Dedifferentiated amniotic fluid mesenchymal stem cell (primary cell): ENCODE results near the gene ATP6V1F.

ENCODE experiments used
- DNase-seq: peaks from one replicate; pipeline ENCODE4 v3.0.0-alpha.2; 2016; ENCODE audit errors: extremely low spot score

Gene ATP6V1F

DNA sequence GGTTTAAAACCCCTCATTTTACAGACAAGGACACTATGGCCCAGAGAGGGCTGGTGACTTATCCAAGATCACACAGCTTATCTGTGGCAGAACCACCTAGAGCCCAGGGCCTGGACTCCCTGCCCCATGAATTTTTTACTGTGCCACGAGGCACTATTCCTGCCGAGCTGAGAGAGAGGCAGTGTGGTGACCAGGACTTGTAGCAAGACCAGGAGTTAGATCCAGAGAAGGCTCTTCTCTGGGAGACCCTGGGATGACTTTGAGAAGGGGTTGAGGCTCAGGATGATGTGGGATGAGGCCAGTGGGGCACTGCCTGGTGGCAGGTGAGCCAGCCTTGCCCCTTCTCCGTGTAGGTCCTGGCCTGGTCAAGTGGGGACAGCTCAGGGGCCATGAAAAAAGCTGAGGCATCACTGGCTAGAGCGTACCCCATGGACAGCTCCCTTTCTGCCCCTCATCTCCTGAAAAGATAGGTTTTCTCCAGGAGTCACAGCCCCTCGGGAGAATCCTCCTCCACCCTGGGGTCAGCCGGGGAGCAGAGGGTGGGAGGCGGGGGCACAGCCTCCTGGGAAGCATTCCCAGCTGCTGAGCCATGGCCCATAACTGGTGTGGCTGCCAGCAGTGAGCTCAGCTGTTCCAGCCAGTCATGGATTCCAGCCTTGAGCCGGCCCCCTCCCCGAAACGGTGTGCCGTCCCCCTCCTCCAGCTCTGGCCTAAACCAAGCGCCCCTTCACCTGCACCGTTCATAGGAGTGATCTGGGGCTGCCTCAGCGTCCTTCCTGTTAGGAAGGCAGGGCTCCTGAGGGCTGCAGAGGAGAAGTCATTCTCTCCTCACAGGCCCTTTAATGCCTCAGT is 26.6 kb upstream of the ATP6V1F start:
- no peak for DNase-seq

DNA sequence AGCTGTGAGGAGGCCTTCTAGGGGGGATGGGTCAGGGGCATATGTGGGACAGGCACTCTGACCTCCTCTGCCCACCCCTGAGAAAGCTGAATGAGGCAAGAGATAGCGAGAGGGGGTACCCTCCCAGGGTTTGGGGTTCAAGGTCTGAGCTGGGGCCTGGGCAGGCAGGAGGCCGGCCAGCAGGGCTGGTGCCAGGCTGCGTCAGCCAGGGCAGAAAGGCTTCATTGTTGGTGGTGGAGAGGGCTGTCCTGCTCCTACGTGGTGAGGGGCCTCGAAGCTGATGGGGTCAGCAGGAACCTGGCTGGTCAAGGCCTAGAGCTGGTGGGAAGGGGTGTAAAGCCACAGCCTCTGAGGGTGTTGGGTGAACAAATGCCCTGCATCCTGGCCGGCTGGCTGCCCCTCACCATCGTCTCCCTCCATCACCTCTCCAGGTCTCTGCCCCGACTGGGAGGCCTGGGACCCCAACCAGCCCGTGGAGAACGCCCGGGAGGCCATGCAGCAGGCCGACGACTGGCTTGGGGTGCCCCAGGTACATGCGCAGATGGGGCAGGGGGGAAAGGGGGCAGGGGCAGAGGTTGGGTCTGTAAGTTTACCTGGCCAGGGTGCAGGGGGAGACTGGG is 25.8 kb upstream of the ATP6V1F start:
- no peak for DNase-seq

DNA sequence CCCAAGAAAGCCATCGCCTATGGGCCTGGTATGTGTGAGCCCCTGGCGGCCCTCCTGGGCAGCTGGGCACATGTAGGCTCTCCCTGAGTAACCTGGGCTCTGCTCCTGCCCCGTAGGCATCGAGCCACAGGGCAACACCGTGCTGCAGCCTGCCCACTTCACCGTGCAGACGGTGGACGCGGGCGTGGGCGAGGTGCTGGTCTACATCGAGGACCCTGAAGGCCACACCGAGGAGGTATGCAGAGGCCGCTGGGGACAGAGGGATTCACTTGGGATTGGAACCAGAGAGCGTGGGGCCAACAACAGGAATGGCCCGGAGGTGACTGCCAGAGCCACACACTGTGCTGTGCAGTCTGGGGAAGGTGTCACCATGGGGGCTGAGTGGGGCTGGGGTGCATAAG is 25.1 kb upstream of the ATP6V1F start:
- DNase-seq: no peak

DNA sequence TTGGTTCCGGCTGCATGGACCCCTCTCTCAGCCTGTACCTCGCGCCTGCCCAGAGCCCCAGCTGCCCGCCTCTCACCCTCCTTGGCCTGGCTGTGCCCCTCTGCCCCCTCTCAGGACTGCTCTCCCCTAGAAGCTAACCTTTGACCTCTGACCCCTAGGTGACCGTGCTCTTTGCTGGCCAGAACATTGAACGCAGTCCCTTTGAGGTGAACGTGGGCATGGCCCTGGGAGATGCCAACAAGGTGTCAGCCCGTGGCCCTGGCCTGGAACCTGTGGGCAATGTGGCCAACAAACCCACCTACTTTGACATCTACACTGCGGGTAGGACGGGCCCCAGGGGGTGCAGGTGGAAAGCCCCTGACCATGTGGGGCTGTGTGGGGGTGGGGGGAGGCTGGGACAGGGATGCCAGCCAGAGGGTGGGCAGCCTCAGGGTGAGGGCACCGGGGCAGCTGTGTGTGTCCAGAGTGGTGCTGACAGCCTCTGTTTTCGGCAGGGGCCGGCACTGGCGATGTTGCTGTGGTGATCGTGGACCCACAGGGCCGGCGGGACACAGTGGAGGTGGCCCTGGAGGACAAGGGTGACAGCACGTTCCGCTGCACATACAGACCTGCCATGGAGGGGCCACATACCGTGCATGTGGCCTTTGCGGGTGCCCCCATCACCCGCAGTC is 24.4 kb upstream of the ATP6V1F start:
- DNase-seq: no peak

DNA sequence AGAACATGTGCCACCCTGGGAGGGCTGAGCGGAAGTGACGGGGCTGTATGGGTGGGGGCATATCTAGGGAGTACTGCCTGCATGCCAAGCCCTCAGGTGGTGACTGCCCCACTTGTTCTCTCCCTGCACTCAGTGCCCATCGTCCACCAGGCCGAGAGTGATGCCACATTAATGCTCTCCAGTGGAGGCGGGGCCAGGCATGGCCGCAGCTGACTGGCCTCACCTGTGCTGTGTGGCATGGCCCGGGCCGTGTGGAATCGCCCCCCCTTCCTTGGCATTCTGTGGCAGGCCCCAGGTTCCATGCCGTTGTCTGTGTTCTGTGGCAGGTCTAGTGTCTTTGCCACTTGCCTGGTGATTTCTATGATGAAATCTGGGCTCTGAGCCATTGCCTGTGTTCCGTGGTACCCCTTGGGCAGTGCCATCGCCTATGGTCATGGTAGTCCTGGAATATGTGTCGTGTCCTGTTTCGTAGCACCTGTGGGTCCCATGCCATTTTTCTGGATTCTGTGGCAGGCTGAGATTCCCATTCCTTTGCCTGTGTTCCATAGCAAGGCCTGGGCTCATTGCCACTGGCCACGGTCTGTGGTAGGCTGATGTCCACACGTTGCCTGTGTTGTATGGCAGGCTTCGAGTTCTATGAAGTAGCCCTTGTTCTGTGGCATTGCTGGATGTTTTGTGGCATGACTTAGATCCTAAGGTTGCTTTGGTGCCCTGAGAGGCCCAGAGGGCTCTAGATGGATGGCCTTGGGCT is 23.5 kb upstream of the ATP6V1F start:
- DNase-seq: no peak

DNA sequence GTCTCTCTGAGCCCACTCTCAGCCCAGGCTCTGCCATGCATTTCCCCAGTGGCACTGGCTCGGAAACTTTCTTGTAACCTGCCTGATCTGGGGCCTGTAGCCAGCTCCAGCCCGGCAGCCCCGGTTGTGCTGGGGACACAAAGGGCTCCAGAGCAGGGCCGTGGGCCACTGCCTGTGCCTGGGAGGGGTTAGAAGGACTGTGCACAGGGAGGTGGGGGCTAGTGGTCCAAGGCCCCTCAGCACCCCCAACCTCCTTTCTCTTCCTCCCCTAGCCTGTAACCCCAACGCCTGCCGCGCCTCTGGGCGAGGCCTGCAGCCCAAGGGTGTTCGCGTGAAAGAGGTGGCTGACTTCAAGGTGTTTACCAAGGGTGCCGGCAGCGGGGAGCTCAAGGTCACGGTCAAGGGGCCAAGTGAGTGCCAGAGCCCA is 22.9 kb upstream of the ATP6V1F start:
- DNase-seq: no peak

DNA sequence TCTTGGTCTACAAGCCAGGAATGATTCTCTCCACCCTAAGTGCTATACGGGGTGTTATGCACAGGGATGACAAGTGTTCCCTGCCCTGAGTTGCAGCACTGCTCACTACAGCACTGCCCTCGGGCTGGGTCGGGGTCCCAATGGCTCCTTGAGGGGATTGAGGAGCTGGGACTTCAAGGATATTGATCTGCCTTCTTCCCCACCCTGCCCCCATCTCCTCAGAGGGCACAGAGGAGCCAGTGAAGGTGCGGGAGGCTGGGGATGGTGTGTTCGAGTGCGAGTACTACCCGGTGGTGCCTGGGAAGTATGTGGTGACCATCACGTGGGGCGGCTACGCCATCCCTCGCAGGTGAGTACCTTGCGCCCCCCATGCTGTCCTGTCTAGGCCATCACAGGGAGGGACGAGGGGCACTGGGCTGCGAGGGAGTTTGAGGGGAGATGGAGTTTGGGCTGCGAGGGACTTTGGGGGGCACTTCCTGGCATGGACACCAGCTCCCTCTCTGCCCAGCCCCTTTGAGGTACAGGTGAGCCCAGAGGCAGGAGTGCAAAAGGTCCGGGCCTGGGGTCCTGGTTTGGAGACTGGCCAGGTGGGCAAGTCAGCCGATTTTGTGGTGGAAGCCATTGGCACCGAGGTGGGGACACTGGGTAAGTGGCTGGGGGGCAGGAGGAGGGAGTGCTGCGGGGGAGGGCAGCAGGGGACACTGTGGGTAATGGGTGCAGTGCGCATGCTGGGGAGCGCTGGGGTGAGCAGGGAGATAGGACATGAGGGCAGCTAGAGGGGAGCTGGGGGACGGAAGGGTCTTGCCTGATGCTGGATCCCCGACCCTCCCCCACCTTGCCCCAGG is 22.1 kb upstream of the ATP6V1F start:
- no peak for DNase-seq

DNA sequence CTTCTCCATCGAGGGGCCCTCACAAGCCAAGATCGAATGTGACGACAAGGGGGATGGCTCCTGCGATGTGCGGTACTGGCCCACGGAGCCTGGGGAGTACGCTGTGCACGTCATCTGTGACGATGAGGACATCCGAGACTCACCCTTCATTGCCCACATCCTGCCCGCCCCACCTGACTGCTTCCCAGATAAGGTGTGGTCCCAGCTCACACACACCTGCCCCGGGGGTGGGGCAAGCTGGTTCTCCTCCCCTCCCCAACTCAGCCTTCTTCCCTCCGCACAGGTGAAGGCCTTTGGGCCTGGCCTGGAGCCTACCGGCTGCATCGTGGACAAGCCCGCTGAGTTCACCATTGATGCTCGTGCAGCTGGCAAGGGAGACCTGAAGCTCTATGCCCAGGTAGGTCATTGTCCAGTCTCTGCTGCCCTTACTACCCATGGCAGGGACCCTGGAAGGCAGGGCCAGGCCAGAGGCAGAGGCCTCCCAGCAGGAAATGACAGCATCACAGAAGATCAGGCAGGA is 21.4 kb upstream of the ATP6V1F start:
- no peak for DNase-seq

DNA sequence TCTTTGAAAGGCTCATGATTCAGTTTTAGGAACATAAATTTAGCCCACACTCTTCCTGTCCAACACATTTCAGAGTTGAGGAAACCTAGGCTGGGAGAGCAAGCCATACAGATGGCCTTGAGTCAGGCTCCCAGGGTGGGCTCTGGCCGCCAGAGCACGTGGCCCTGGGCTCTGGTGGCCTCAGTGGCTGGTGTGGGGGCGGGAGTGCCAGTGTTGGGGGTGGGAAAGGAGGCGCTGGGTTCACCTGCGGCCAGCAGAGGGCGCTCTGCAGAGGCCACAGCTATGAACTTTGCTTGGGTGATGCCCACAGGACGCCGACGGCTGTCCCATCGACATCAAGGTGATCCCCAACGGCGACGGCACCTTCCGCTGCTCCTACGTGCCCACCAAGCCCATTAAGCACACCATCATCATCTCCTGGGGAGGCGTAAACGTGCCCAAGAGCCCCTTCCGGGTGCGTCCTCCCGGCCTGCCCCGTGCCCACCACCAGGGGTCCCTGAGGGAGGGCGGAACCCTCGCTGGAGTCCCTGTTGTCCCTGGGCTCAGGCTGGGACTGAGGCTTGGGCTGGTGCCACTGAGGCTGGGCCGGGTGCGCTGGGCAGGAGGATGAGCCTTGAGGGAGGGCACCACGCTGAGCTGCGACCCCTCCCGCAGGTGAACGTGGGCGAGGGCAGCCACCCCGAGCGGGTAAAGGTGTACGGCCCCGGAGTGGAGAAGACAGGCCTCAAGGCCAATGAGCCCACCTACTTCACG is 20.6 kb upstream of the ATP6V1F start:
- DNase-seq: no peak

DNA sequence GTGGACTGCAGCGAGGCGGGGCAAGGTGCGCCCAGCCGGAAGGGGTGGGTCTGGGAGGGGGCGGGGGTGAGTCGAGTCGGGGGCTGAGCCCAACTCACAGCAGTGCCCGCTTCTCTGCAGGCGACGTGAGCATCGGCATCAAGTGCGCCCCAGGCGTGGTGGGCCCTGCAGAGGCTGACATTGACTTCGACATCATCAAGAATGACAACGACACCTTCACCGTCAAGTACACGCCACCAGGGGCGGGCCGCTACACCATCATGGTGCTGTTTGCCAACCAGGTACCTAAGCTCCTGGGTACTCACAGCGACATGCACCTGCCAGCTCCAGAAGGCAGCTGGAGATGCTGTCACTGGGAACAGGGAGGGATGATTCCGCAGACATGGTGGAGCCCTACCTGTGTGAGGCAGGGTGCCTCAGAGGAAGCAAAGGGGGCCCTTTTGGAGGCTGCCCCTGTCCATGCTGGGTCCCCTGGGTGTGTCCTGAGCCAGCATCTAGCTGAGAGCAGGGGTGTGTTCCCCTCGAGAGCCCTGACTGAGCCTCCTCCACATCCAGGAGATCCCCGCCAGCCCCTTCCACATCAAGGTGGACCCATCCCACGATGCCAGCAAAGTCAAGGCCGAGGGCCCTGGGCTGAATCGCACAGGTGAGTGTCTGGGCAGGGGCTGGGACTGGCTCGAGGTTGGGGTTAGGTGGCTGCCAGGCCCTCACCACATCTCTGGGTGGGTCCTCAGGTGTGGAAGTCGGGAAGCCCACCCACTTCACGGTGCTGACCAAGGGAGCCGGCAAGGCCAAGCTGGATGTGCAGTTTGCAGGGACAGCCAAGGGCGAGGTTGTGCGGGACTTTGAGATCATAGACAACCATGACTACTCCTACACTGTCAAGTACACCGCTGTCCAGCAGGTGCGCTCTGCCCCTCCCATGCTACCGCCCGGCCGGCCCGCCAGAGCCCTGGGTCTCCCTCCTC is 19.7 kb upstream of the ATP6V1F start:
- no peak for DNase-seq

DNA sequence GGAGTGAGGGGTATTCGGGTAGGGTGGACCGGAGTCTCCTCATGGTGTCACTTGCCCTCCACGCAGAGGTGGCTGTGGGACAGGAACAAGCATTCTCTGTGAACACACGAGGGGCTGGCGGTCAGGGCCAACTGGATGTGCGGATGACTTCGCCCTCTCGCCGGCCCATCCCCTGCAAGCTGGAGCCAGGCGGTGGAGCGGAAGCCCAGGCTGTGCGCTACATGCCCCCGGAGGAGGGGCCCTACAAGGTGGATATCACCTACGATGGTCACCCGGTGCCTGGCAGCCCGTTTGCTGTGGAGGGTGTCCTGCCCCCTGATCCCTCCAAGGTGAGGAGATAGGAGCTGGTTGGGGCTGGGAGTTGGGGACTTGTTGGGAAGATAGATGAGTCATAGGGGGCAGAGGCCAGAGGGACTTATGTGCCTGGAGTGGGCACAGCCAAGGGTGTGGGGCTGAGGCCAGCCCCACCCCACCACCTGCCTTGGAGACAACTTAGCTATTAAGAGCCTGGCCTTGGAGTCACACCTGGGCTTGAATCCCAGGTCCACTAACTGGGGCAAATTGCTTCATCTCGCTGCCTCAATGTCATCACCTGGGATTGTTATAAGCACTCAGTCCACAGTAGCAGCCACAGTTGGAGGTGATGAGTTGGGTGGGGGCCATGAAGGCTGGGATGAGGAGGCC is 18.6 kb upstream of the ATP6V1F start:
- no peak for DNase-seq

DNA sequence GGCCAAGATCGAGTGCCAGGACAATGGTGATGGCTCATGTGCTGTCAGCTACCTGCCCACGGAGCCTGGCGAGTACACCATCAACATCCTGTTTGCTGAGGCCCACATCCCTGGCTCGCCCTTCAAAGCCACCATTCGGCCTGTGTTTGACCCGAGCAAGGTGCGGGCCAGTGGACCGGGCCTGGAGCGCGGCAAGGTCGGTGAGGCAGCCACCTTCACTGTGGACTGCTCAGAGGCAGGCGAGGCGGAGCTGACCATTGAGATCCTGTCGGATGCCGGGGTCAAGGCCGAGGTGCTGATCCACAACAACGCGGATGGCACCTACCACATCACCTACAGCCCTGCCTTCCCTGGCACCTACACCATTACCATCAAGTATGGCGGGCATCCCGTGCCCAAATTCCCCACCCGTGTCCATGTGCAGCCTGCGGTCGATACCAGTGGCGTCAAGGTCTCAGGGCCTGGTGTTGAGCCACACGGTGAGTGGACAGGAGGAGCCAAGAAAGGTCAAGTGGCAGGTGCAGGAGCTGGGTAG is 17.8 kb upstream of the ATP6V1F start:
- no peak for DNase-seq

DNA sequence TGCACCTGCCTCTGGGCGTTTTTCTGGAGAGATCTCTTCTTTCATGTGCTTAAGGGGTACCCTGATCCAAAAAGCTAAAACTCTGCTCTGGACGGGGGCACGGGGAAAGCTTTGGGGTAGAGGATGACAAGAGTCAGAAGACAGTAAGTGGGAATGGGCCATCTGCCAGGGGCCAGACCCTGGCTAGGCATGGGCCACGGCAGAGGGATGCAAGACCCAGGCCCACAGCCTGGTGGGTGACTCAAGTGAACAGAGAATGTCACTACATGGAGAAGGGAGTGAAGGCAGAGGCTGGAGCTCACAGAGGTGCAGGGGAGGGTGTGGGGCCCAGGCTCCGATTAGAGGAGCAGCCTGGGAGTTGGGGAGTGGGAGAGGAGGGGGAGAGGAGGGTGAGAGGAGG is 17.2 kb upstream of the ATP6V1F start:
- no peak for DNase-seq

DNA sequence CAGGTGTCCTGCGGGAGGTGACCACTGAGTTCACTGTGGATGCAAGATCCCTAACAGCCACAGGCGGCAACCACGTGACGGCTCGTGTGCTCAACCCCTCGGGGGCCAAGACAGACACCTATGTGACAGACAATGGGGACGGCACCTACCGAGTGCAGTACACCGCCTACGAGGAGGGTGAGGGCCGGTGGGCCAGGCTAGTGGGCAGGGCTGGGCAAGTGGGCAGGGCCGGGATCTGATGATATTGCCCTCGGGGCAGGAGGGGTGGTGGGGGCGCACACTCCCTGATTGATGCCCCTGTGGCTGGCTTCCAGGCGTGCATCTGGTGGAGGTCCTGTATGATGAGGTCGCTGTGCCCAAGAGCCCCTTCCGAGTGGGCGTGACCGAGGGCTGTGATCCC is 16.7 kb upstream of the ATP6V1F start:
- no peak for DNase-seq

DNA sequence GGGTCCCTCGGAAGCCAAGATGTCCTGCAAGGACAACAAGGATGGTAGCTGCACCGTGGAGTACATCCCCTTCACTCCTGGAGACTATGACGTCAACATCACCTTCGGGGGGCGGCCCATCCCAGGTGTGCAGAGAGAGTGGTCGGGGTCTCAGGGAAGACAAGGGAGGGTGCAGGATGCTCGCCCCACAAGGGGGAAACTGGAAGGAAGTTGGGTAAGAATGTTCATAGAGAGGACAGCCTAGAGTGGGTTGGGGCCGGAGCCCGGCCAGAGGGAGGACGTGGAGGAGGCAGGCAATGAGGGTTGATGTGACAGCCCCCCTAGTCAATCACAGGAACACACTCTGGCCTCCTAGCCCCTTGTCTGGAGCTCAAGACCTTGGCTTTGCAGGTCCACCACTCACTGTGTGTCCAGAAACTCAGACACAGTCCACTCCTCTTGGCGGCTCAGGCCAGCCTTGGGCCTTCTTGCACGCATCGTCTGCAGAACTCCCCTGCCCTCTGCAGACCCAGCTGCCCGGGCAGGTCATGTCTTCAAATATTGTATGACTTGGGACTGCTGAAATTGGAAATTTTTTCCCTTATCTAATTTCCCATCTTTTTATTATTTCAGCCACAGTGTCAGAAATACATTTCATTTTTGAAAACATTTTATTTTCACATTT is 15.7 kb upstream of the ATP6V1F start:
- no peak for DNase-seq

DNA sequence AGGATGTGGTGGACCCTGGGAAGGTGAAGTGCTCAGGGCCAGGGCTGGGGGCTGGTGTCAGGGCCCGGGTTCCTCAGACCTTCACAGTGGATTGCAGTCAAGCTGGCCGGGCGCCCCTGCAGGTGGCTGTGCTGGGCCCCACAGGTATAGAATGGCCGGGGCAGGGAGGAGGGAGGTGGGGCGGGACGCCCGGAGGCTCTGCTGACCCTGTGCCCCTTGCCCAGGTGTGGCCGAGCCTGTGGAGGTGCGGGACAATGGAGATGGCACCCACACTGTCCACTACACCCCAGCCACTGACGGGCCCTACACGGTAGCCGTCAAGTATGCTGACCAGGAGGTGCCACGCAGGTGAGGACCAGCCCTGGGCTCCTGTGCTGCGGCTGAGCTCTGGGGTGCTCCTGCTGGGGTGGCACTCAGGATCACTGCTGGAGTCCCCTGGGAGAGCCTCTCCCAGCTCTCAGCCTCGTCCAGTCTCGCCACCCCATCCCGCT is 14.9 kb upstream of the ATP6V1F start:
- DNase-seq: no peak
